CD4-positive, alpha-beta T cell treated with Interleukin-21 for 1 hour (primary cell): ENCODE measurements around the gene SFMBT2.
"Not testable (repeated sequence)": the region's sequence is repeated elsewhere in the genome, so short reads cannot be mapped to it uniquely, and the experiment has no call there.

Experiments
- DNase-seq: peaks from one replicate; pipeline ENCODE4 v3.0.0-alpha.2; 2020

The SFMBT2 gene

GRCh38 chr10:7209458-7209857 is 201.4 kb downstream of the SFMBT2 start:
- no peak for DNase-seq

- DNase-seq = no peak
Measured at GRCh38 chr10:7206412-7207100, 204.3 kb downstream of the SFMBT2 start.

- no peak for DNase-seq
Measured at GRCh38 chr10:7205656-7206055, 205.2 kb downstream of the SFMBT2 start.

GRCh38 chr10:7202793-7203355 is 208.0 kb downstream of the SFMBT2 start:
- DNase-seq = no peak

- DNase-seq = no peak
Measured at GRCh38 chr10:7199152-7199760, 211.6 kb downstream of the SFMBT2 start.

- no peak for DNase-seq
Measured at GRCh38 chr10:7196284-7196683, 214.6 kb downstream of the SFMBT2 start.

- DNase-seq = no peak
Measured at GRCh38 chr10:7195118-7195517, 215.7 kb downstream of the SFMBT2 start.

GRCh38 chr10:7194571-7194970 is 216.3 kb downstream of the SFMBT2 start:
- DNase-seq = no peak

GRCh38 chr10:7193369-7193768 is 217.5 kb downstream of the SFMBT2 start:
- no peak for DNase-seq

- DNase-seq = peak; percentile 70
Measured at GRCh38 chr10:7192831-7193361, 217.9 kb downstream of the SFMBT2 start.

GRCh38 chr10:7192061-7192460 is 218.8 kb downstream of the SFMBT2 start:
- no peak for DNase-seq

GRCh38 chr10:7190772-7191171 is 220.1 kb downstream of the SFMBT2 start:
- DNase-seq = not testable (repeated sequence)

- DNase-seq = no peak
Measured at GRCh38 chr10:7189909-7190308, 220.9 kb downstream of the SFMBT2 start.

- DNase-seq = no peak
Measured at GRCh38 chr10:7188456-7189050, 222.3 kb downstream of the SFMBT2 start.

- no peak for DNase-seq
Measured at GRCh38 chr10:7186387-7187018, 224.3 kb downstream of the SFMBT2 start.

- DNase-seq = no peak
Measured at GRCh38 chr10:7185367-7185690, 225.5 kb downstream of the SFMBT2 start.

- peak; percentile 29 for DNase-seq
Measured at GRCh38 chr10:7184660-7185366, 226.0 kb downstream of the SFMBT2 start.

GRCh38 chr10:7184116-7184515 is 226.7 kb downstream of the SFMBT2 start:
- DNase-seq = not testable (repeated sequence)

GRCh38 chr10:7182327-7182726 is 228.5 kb downstream of the SFMBT2 start:
- DNase-seq = not testable (repeated sequence)

GRCh38 chr10:7181420-7181819 is 229.4 kb downstream of the SFMBT2 start:
- no peak for DNase-seq

GRCh38 chr10:7179536-7179935 is 231.3 kb downstream of the SFMBT2 start:
- no peak for DNase-seq

GRCh38 chr10:7173948-7174347 is 236.9 kb downstream of the SFMBT2 start:
- DNase-seq = no peak

- no peak for DNase-seq
Measured at GRCh38 chr10:7171825-7172224, 239.0 kb downstream of the SFMBT2 start.
